Peyer's patch (tissue), 4 donors: ENCODE results near the gene ZNF74. TPM values are rescaled to one million over a fixed set of nuclear protein-coding genes. Genes with fewer than 3 reads are reported as not detected.
"Not testable (repeated sequence)": the region's sequence is repeated elsewhere in the genome, so short reads cannot be mapped to it uniquely, and the experiment has no call there.

Experiments
- DNase-seq, 3 donors: peaks; one replicate each; pipeline ENCODE4 v3.0.0-alpha.2; 2017 to 2019
- H3K27ac ChIP-seq, 4 donors: fragments of 200-600 bp; sonication (generic); one replicate each; pipeline ENCODE4 v1.5.1; 2016 to 2019
- H3K27me3 ChIP-seq, 2 donors: fragments of 200-600 bp; sonication (generic); one replicate each; pipeline ENCODE4 v1.5.1; 2019
- H3K36me3 ChIP-seq, 3 donors: fragments of 200-600 bp; sonication (generic); one replicate each; pipeline ENCODE4 v1.5.1; 2016 to 2019
- H3K4me1 ChIP-seq, 4 donors: fragments of 200-600 bp; sonication (generic); one replicate each; pipeline ENCODE4 v1.5.1; 2016 to 2019
- H3K4me3 ChIP-seq, 4 donors: fragments of 200-600 bp; sonication (generic); 1 replicate in 3 of 4; 2 replicates in 1 of 4; pipeline ENCODE4 v1.5.1; 2016 to 2019; ENCODE audit warnings: mild to moderate bottlenecking in 1 of 4
- H3K9me3 ChIP-seq, 4 donors: fragments of 200-600 bp; sonication (generic); one replicate each; pipeline ENCODE4 v1.5.1; 2016 to 2019; ENCODE audit warnings: mild to moderate bottlenecking in 1 of 4
- POLR2A ChIP-seq, 2 donors: fragments of 450-650 bp; IDR thresholded peaks; one replicate each; pipeline ENCODE4 v1.5.1; 2017; ENCODE audit warnings: antibody characterized with exemption in 2 of 2, mild to moderate bottlenecking in 2 of 2, moderate library complexity in 2 of 2
- total RNA-seq, 4 donors: library from RNA; depleted of rRNA; stranded (reverse); fragments of >200 nt; gene quantifications; one replicate each; pipeline ENCODE4 v1.1.0, GENCODE V29; 2016
- TF ChIP-seq, protein P1 (sequence below), 6 experiments: fragments of 450-650 bp in 4 of 6; fragments of 200-600 bp in 2 of 6; sonication (generic) in 1 of 6; IDR thresholded peaks; one replicate each; pipeline ENCODE4 v1.5.1; 2017 to 2019; ENCODE audit warnings: antibody characterized with exemption in 6 of 6, mild to moderate bottlenecking in 3 of 6, moderate library complexity in 1 of 6

The ZNF74 gene
- 10 to 100 TPM in 2 of 4 donors, 1 to 10 TPM in 2; 2.1 to 12.0 (median 9.3) TPM for total RNA-seq

DNA sequence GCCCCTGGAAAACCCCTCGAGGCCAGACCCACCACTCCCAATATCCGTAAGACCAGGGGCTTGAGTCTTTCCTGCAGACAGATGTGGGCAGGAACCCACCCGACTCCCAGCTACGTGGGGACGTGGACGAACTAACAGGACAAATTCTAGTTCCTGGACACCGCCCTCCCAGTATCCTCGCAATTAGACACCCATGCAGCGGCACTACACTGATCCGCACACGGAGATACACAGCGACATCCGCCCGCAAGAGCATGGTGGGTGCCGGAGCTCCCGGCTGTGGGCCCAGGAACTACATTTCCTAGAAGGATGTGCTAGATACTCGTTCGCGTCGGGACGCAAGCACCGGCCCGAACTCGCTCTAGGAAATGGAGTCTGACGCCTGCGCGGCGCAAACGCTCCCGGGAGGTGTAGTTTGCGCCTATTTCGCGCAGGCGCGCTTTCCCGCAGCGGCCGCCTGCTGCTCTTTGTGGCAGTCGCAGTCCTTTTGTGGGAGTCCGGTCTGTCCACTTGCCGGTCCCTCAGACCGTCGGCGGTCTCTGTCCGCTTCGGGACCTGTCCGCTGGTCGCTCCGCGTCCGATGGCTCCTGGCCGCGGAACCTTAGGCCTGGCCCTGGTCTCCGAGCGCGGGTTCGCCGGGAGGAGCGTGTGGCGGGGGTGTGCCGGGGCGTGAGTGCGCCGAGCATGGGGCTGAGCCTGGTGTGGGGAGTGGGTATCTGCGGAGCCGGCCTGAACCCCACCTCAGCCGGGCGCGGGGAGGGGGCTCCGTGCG is at the start of gene ZNF74:
Gene ZNF74, plus strand, starts transcription at position 447 of the 772 bp plus-strand sequence. CDS start 478 bp downstream, outside the sequence.
- H3K36me3 ChIP-seq, result no peaks in the 10 kb centered on the region
- DNase-seq, result peak; percentile 83 to 95 (median 90)
- H3K4me1 ChIP-seq, result peaks cover 0 to 15% (median 8%) of the 10 kb centered on the region in 4 donors
- peak in 1 of 2 donors; percentile 36 for TF ChIP-seq POLR2A (IDR thresholded peaks at IDR 0.05)
- TF ChIP-seq, protein P1, sequence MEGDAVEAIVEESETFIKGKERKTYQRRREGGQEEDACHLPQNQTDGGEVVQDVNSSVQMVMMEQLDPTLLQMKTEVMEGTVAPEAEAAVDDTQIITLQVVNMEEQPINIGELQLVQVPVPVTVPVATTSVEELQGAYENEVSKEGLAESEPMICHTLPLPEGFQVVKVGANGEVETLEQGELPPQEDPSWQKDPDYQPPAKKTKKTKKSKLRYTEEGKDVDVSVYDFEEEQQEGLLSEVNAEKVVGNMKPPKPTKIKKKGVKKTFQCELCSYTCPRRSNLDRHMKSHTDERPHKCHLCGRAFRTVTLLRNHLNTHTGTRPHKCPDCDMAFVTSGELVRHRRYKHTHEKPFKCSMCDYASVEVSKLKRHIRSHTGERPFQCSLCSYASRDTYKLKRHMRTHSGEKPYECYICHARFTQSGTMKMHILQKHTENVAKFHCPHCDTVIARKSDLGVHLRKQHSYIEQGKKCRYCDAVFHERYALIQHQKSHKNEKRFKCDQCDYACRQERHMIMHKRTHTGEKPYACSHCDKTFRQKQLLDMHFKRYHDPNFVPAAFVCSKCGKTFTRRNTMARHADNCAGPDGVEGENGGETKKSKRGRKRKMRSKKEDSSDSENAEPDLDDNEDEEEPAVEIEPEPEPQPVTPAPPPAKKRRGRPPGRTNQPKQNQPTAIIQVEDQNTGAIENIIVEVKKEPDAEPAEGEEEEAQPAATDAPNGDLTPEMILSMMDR (IDR thresholded peaks at IDR 0.05), result peak in 3 of 6 experiments; percentile 10 to 14 (median 14)
- no peaks in the 10 kb centered on the region for H3K27me3 ChIP-seq
- peak within 1 kb of the TSS; percentile 78 to 81 (median 79) for H3K4me3 ChIP-seq
- no peaks in the 10 kb centered on the region for H3K9me3 ChIP-seq
- H3K27ac ChIP-seq, result peak within 1 kb of the TSS; percentile 63 to 83 (median 70)

DNA sequence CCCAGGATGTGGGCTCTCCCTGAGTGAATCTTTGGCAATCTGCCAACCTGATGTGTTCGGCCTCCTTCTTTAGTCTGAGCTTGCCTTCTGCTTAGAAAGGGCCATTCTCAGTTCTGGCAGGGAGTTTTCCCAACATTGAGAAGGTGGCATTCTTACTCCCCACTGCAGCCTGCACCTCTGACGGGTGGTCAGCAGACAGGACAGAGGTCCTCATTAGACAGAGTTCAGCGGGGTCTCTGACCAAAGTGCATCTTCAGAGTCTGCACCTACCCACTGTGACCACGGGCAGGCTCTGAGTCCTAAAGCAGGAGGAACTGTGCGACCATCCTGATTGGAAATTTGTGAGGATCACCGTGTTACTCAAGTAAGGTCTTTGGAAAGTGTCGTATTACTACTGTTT is 47.4 kb upstream of the ZNF74 start:
- not testable (repeated sequence) for H3K4me3 ChIP-seq, H3K27ac ChIP-seq, H3K27me3 ChIP-seq, H3K36me3 ChIP-seq, DNase-seq, H3K4me1 ChIP-seq, H3K9me3 ChIP-seq

DNA sequence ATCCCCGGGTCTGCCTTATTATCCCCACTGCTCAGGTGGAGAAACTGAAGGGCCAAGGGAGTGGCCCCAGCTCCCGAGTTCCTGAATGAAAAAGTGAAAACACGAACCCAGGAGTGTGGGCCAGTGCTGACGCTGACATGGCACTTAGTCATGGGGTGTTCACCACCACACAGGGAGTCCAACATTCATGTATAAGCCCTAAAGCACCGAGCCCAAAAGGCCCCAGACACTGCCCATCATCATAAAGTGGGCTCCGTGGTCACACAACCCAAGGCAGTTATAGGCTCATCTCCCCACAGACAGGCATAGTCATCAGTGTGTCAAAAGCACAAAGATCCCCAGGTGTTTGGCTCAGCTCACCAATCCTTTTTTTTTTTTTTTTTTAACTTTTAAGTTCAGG is 41.4 kb upstream of the ZNF74 start:
- H3K36me3 ChIP-seq, H3K4me1 ChIP-seq, H3K27me3 ChIP-seq, H3K27ac ChIP-seq, DNase-seq, H3K9me3 ChIP-seq, H3K4me3 ChIP-seq: not testable (repeated sequence)

DNA sequence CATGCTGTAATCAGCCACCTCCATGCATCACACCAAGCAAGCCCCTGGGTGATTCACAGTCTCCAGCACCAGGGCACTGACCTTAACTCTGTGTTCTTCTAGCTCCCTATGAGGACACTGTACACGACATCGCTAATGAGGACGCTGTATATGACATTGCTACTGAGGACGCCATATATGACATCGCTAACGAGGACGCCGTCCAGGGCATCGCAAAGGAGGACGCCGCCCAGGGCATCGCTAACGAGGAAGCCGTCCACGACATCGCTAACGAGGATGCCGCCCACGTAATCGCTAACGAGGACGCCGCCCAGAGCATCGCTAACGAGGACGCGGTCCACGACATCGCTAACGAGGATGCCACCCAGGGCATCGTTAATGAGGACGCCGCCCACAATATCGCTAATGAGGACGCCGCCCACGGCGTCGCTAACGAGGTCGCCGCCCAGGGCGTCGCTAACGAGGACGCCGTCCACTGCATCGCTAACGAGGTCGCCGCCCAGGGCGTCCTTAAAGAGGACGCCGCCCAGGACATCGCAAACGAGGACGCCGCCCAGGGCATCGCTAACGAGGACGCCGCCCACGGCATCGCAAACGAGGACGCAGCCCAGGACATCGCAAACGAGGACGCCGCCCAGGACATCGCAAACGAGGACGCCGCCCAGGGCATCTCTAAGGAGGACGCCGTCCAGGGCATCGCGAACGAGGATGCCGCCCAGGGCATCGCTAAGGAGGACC is 39.5 kb upstream of the ZNF74 start:
- no peak overlapping the region for H3K4me3 ChIP-seq
- no peaks in the 10 kb centered on the region for H3K9me3 ChIP-seq
- H3K36me3 ChIP-seq, result no peaks in the 10 kb centered on the region
- no peak for DNase-seq
- H3K4me1 ChIP-seq, result no peaks in the 10 kb centered on the region
- TF ChIP-seq, protein P1 (IDR thresholded peaks at IDR 0.05), result no peak
- no peak for TF ChIP-seq POLR2A (IDR thresholded peaks at IDR 0.05)
- no peaks in the 10 kb centered on the region for H3K27me3 ChIP-seq
- H3K27ac ChIP-seq, result no peak overlapping the region

DNA sequence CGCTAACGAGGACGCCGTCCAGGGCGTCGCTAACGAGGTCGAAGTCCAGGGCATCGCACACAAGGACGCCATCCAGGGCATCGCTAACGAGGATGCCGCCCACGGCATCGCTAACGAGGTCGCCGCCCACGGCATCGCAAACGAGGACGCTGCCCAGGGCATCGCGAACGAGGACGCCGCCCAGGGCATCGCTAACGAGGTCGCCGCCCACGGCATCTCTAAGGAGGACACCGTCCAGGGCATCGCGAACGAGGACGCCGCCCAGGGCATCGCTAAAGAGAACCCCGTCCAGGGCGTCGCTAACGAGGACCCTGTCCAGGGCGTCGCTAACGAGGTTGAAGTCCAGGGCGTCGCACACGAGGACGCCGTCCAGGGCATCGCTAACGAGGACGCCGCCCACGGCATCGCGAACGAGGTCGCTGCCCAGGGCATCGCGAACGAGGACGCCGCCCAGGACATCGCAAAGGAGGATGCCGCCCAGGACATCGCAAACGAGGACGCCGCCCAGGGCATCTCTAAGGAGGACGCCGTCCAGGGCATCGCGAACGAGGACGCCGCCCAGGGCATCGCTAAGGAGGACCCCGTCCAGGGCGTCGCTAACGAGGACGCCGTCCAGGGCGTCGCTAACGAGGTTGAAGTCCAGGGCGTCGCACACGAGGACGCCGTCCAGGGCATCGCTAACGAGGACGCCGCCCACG is 37.9 kb upstream of the ZNF74 start:
- H3K4me3 ChIP-seq, H3K4me1 ChIP-seq, H3K27ac ChIP-seq, H3K36me3 ChIP-seq, DNase-seq, H3K9me3 ChIP-seq, H3K27me3 ChIP-seq: not testable (repeated sequence)

DNA sequence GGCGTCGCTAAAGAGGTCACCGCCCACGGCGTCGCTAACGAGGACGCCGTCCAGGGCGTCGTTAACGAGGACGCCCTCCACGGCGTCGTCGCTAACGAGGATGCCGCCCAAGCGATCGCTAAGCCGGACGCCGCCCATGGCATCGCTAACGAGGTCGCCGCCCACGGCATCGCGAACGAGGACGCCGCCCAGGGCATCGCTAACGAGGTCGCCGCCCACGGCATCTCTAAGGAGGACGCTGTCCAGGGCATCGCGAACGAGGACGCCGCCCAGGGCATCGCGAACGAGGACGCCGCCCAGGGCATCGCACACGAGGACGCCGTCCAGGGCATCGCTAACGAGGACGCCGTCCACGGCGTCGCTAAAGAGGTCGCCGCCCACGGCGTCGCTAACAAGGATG is 37.0 kb upstream of the ZNF74 start:
- not testable (repeated sequence) for H3K4me3 ChIP-seq, DNase-seq, H3K9me3 ChIP-seq, H3K4me1 ChIP-seq, H3K27me3 ChIP-seq, H3K27ac ChIP-seq, H3K36me3 ChIP-seq

DNA sequence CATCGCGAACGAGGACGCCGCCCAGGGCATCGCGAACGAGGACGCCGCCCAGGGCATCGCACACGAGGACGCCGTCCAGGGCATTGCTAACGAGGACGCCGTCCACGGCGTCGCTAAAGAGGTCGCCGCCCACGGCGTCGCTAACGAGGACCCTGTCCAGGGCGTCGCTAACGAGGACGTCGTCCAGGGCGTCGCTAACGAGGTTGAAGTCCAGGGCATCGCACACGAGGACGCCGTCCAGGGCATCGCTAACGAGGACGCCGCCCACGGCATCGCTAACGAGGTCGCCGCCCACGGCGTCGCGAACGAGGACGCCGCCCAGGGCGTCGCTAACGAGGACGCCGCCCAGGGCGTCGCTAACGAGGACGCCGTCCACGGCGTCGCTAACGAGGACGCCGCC is 36.0 kb upstream of the ZNF74 start:
- not testable (repeated sequence) for H3K9me3 ChIP-seq, H3K27ac ChIP-seq, H3K4me1 ChIP-seq, H3K36me3 ChIP-seq, H3K4me3 ChIP-seq, DNase-seq, H3K27me3 ChIP-seq

DNA sequence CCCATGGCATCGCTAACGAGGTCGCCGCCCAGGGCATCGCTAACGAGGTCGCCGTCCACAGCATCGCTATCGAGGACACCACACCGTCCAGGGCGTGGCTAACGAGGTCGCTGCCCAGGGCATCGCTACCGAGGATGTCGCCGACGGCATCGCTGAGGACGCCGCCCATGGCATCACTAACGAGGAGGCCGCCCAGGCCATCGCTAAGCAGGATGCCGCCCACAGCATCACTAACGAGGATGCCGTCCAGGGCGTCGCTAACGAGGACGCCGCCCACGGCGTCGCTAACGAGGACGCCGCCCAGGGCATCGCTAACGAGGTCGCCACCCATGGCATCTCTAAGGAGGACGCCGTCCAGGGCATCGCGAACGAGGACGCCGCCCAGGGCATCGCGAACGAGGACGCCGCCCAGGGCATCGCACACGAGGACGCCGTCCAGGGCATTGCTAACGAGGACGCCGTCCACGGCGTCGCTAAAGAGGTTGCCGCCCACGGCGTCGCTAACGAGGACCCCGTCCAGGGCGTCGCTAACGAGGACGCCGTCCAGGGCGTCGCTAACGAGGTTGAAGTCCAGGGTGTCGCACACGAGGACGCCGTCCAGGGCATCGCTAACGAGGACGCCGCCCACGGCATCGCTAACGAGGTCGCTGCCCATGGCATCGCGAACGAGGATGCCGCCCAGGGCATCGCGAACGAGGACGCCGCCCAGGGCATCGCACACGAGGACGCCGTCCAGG is 35.3 kb upstream of the ZNF74 start:
- not testable (repeated sequence) for DNase-seq, H3K27me3 ChIP-seq, H3K27ac ChIP-seq, H3K9me3 ChIP-seq, H3K4me1 ChIP-seq, H3K36me3 ChIP-seq, H3K4me3 ChIP-seq

DNA sequence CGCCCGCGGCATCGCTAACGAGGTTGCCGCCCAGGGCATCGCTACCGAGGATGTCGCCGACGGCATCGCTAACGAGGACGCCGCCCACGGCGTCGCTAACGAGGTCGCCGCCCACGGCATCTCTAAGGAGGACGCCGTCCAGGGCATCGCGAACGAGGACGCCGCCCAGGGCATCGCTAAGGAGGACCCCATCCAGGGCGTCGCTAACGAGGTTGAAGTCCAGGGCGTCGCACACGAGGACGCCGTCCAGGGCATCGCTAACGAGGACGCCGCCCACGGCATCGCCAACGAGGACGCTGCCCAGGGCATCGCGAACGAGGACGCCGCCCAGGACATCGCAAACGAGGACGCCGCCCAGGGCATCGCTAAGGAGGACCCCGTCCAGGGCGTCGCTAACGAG is 33.7 kb upstream of the ZNF74 start:
- not testable (repeated sequence) for H3K9me3 ChIP-seq

DNA sequence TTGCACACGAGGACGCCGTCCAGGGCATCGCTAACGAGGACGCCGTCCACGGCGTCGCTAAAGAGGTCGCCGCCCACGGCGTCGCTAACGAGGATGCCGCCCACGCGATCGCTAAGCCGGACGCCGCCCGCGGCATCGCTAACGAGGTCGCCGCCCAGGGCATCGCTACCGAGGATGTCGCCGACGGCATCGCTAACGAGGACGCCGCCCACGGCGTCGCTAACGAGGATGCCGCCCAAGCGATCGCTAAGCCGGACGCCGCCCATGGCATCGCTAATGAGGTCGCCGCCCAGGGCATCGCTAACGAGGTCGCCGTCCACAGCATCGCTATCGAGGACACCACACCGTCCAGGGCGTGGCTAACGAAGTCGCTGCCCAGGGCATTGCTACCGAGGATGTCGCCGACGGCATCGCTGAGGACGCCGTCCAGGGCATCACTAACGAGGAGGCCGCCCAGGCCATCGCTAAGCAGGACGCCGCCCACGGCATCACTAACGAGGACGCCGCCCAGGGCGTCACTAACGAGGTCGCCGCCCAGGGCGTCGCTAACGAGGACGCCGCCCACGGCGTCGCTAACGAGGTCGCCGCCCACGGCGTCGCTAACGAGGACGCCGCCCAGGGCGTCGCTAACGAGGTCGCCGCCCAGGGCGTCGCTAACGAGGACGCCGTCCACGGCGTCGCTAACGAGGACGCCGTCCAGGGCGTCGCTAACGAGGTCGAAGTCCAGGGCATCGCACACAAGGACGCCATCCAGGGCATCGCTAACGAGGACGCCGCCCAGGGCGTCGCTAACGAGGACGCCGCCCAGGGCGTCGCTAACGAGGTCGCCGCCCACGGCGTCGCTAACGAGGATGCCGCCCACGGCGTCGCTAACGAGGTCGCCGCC is 32.8 kb upstream of the ZNF74 start:
- H3K4me3 ChIP-seq, H3K27ac ChIP-seq, H3K9me3 ChIP-seq: not testable (repeated sequence)

More for the DNA sequence above, 33.7 kb upstream of the ZNF74 start:
- H3K4me3 ChIP-seq, H3K4me1 ChIP-seq, H3K27ac ChIP-seq, H3K36me3 ChIP-seq, H3K27me3 ChIP-seq, DNase-seq: not testable (repeated sequence)

DNA sequence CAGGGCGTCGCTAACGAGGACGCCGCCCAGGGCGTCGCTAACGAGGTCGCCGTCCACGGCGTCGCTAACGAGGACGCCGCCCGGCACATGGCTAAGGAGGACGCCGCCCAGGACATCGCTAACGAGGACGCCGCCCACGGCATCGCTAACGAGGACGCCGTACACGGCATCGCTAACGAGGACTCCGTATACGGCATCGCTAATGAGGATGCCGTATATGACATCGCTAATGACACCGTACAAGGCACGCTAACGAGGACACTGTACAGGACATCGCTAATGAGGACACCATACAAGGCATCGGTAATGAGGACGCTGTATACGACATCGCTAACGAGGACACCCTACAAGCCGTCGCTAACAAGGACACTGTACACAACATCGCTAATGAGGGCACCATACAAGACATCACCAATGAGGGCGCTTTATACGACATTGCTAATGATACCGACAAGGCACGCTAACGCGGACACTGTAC is 32.2 kb upstream of the ZNF74 start:
- H3K9me3 ChIP-seq, H3K27me3 ChIP-seq, H3K4me3 ChIP-seq, H3K27ac ChIP-seq, H3K36me3 ChIP-seq, H3K4me1 ChIP-seq, DNase-seq: not testable (repeated sequence)

More for the DNA sequence above, 32.8 kb upstream of the ZNF74 start:
- not testable (repeated sequence) for H3K36me3 ChIP-seq, H3K4me1 ChIP-seq, DNase-seq, H3K27me3 ChIP-seq
